Hepatocyte (in vitro differentiated cells): ENCODE data around the gene CD27.

Experiments
- EZH2 ChIP-seq: fragments of 200-600 bp; sonication (generic); IDR thresholded peaks from 2 replicates; pipeline ENCODE4 v1.6.1; 2016; ENCODE audit warnings: antibody characterized with exemption, mild to moderate bottlenecking, borderline replicate concordance
- TF ChIP-seq, protein P1 (sequence below): fragments of 200-600 bp; sonication (generic); IDR thresholded peaks from 2 replicates; pipeline ENCODE4 v1.5.1; 2016; ENCODE audit warnings: antibody characterized with exemption, mild to moderate bottlenecking; ENCODE audit not compliant: poor library complexity

GRCh38 chr12:6450091-6450868, 5.5 kb downstream of the CD27 start:
- TF ChIP-seq, protein P1, sequence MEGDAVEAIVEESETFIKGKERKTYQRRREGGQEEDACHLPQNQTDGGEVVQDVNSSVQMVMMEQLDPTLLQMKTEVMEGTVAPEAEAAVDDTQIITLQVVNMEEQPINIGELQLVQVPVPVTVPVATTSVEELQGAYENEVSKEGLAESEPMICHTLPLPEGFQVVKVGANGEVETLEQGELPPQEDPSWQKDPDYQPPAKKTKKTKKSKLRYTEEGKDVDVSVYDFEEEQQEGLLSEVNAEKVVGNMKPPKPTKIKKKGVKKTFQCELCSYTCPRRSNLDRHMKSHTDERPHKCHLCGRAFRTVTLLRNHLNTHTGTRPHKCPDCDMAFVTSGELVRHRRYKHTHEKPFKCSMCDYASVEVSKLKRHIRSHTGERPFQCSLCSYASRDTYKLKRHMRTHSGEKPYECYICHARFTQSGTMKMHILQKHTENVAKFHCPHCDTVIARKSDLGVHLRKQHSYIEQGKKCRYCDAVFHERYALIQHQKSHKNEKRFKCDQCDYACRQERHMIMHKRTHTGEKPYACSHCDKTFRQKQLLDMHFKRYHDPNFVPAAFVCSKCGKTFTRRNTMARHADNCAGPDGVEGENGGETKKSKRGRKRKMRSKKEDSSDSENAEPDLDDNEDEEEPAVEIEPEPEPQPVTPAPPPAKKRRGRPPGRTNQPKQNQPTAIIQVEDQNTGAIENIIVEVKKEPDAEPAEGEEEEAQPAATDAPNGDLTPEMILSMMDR, result no peak
- no peak for TF ChIP-seq EZH2
